Inflammatory macrophage (primary cell): Measurements from ENCODE around the gene IFIT1.
A peak's percentile ranks its signal among the peaks of the same experiment; 100 is the strongest.
"Not testable (repeated sequence)": the region's sequence is repeated elsewhere in the genome, so short reads cannot be mapped to it uniquely, and the experiment has no call there.

Source experiments
- DNase-seq, 2 donors: peaks; one replicate each; pipeline ENCODE4 v3.0.0-alpha.2; 2020 to 2022

Gene IFIT1

DNA sequence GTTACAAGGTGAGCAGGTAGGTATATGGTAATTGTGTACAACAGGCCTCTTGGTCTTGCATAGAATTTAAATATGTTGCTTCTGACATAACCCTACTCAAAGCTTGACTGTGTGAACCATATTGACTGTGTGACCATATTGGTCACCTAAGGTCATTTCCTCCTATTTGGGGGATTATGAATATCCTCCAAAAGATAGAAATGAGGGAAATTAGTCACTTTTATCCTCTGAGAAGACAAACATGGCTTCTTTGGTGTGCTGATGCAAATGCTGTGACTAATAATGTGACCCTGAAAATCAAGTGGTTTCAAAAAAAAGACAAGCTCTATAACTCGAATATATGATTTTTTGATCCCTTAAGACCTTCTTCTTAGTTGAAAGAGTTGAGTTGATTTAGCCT is 49.9 kb downstream of the IFIT1 start:
- DNase-seq: no peak

DNA sequence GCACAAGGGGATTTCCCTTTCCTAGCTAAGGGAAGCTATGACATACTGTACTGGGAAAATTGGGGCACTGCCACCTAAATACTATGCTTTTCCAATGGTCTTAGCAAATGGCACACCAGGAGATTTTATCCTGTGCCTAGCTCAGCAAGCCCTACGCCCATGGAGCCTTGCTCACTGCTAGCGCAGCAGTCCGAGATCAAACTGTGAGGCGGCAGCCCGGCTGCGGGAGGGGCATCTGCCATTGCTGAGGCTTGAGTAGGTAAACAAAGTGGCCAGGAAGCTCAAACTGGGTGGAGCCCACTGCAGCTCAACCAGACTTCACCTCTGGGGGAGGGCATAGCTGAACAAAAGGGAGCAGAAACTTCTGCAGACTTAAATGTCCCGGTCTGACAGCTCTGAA is 52.4 kb downstream of the IFIT1 start:
- DNase-seq: not testable (repeated sequence)

DNA sequence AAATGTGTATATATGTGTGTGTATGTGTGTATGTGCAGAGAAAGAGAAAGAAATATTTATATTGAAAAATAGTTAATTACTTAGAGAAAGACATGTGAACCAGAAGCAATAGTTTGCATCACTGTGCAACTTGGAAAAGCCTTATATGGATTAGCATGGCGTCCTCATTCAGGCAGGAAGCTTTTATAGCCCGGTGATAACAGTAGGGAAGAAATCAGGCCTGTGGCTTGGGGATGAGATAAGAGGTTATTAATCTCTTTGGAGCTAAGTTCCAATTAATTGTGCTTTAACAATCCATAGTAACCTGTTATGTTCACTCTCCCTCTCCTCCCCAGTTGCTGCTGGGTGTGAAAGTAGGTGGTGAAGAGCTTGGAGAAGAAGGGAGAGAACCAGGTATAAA is 58.5 kb downstream of the IFIT1 start:
- DNase-seq: no peak

DNA sequence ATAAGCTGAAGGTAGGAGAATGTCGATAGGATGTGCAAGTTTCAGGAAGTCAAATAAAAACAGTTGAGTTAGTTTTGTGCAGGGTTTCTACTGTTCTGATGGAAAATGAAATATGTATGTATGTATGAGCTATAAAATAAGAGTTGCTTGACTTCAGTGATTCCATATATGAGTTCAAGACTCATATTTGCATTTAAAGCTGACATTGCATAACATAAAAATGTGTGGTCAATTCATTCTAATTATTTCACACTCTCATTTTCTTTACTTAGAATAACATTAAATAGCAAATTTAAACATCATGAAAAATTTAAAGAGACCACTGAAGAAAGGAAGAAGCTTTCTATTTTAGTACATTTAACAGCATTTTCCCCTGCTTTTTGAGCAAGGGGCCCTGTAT is 59.8 kb downstream of the IFIT1 start:
- no peak for DNase-seq

DNA sequence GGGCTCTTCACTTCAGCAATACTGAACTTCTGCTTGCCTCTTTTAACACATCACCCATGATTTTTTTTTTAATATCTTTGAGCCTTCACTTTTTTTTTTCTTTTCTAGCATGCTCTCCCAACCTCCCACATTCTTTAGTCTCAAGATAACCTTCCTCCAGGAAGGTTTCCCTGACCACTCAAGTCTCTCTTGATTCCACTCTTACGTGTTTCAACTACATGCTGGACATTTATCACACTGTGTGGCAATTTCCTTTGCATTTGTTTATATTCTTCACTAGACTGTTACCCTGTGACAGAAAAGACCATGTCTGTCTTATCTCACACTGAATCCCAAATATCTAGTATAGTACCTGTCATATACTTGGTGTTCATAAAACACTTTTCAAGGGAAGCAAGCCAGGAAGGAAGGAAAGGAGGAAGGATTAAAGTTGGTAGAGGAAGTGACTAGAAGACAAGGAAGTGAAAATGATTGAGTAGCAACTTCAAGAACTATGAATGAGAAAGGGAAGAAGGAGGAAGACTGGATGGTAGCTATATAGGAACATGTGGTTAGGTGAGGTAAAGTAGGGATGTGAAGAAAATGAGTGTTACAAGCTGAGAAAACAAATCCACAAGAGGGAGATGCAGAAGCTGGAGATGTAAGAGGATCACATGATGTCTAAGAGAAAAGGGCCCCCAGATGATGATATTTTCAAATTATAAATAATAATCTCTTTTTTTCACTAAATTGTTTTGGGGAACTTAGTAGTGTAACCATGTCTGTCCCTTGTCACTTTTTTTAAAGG is 62.3 kb downstream of the IFIT1 start:
- peak in 1 of 2 donors; percentile 11 for DNase-seq
